IMR-90 (cell line): Measurements from ENCODE around the gene LILRB2. TPM values are rescaled to one million over a fixed set of nuclear protein-coding genes. Genes with fewer than 3 reads are reported as not detected.
"Not testable (repeated sequence)": the region's sequence is repeated elsewhere in the genome, so short reads cannot be mapped to it uniquely, and the experiment has no call there.

Source experiments
- ATAC-seq: fragments of 200-7000 bp; cut with Tn5 transposase; 2 replicates; pipeline ENCODE4 v1.9.1; 2020; ENCODE audit warnings: low read depth, mild to moderate bottlenecking, moderate library complexity
- BruUV-seq: library from RNA; stranded (reverse); fragments of 400-500 nt; replicated peaks from 2 replicates; lab custom pipeline; 2021; lab: Mats Ljungman, UMichigan
- CTCF ChIA-PET: fragments of 300-600 bp; formaldehyde crosslinking; extraction: SDS; loops from one replicate; lab custom pipeline; 2021; ENCODE audit warnings: antibody characterized with exemption; lab: Yijun Ruan, JAX
- POLR2A ChIA-PET: fragments of 300-600 bp; sonication (Branson Sonifier 250); formaldehyde crosslinking; loops from one replicate; lab custom pipeline; 2022; ENCODE audit warnings: antibody characterized with exemption; ENCODE audit not compliant: unreplicated experiment; lab: Charles Lee
- DNase-seq: peaks from one replicate; pipeline ENCODE4 v3.0.0; 2013
- H2AFZ ChIP-seq: replicated peaks from 2 replicates; pipeline ENCODE3; 2013; ENCODE audit warnings: low read length, mild to moderate bottlenecking; ENCODE audit not compliant: poor library complexity
- H2AK5ac ChIP-seq: 2 replicates; pipeline ENCODE4 v1.6.1; 2013; ENCODE audit warnings: low read depth, low read length, inconsistent platforms
- H2AK9ac ChIP-seq: replicated peaks from 2 replicates; pipeline ENCODE3; 2013; ENCODE audit warnings: mild to moderate bottlenecking, low read depth, low read length, moderate library complexity; ENCODE audit not compliant: poor library complexity
- H2BK120ac ChIP-seq: 2 replicates; pipeline ENCODE4 v1.6.1; 2013; ENCODE audit warnings: low read depth, low read length, inconsistent platforms
- H2BK15ac ChIP-seq: 3 replicates; pipeline ENCODE4 v1.6.1; 2013; ENCODE audit warnings: low read depth, low read length, inconsistent platforms
- H2BK20ac ChIP-seq: 2 replicates; pipeline ENCODE4 v1.6.1; 2013; ENCODE audit warnings: low read depth, mild to moderate bottlenecking, inconsistent platforms, low read length, moderate library complexity
- H2BK5ac ChIP-seq: 2 replicates; pipeline ENCODE4 v1.6.1; 2013; ENCODE audit warnings: mild to moderate bottlenecking, low read depth, low read length, inconsistent platforms; ENCODE audit not compliant: poor library complexity, severe bottlenecking
- H3K14ac ChIP-seq: replicated peaks from 2 replicates; pipeline ENCODE4 v1.6.1; 2013; ENCODE audit warnings: low read depth, low read length, inconsistent platforms
- H3K18ac ChIP-seq: 2 replicates; pipeline ENCODE4 v1.6.1; 2013; ENCODE audit warnings: low read depth, low read length, control low read depth
- H3K23ac ChIP-seq: 2 replicates; pipeline ENCODE4 v1.6.1; 2013; ENCODE audit warnings: low read depth, low read length, inconsistent platforms
- H3K27ac ChIP-seq: 2 replicates; pipeline ENCODE4 v1.5.1; 2013; ENCODE audit warnings: mild to moderate bottlenecking, control low read depth, low read length; ENCODE audit not compliant: insufficient read depth
- H3K27me3 ChIP-seq: 2 replicates; pipeline ENCODE4 v1.6.1; 2013; ENCODE audit warnings: low read length; ENCODE audit not compliant: control insufficient read depth, insufficient read depth
- H3K36me3 ChIP-seq: 2 replicates; pipeline ENCODE4 v1.6.1; 2013; ENCODE audit warnings: low read length, mixed read lengths; ENCODE audit not compliant: control insufficient read depth, insufficient read depth
- H3K4ac ChIP-seq: 2 replicates; pipeline ENCODE4 v1.6.1; 2013; ENCODE audit warnings: low read depth, low read length, inconsistent platforms
- H3K4me1 ChIP-seq: 2 replicates; pipeline ENCODE4 v1.6.1; 2013; ENCODE audit warnings: low read length, mixed read lengths; ENCODE audit not compliant: control insufficient read depth, insufficient read depth
- H3K4me2 ChIP-seq: 2 replicates; pipeline ENCODE4 v1.6.1; 2013; ENCODE audit warnings: low read depth, mild to moderate bottlenecking, control low read depth, low read length, moderate library complexity
- H3K4me3 ChIP-seq: 2 replicates; pipeline ENCODE4 v1.5.1; 2013; ENCODE audit warnings: low read depth, mild to moderate bottlenecking, control low read depth, low read length, moderate library complexity; ENCODE audit not compliant: insufficient read depth
- H3K56ac ChIP-seq: 2 replicates; pipeline ENCODE4 v1.6.1; 2013; ENCODE audit warnings: low read length, inconsistent platforms; ENCODE audit not compliant: insufficient read depth; ENCODE audit errors: extremely low read depth
- H3K79me1 ChIP-seq, 2 experiments: 2 replicates each; pipeline ENCODE4 v1.6.1; 2013; ENCODE audit warnings: low read length in 2 of 2, inconsistent platforms in 1 of 2, low read depth in 1 of 2
- H3K9ac ChIP-seq: 2 replicates; pipeline ENCODE4 v1.6.1; 2013; ENCODE audit warnings: low read depth, low read length, control low read depth
- H3K9me1 ChIP-seq: 2 replicates; pipeline ENCODE4 v1.6.1; 2013; ENCODE audit warnings: low read length, inconsistent platforms; ENCODE audit not compliant: insufficient read depth
- H3K9me3 ChIP-seq: 2 replicates; pipeline ENCODE4 v1.6.1; 2013; ENCODE audit warnings: low read length; ENCODE audit not compliant: control insufficient read depth, insufficient read depth
- H4K20me1 ChIP-seq: 2 replicates; pipeline ENCODE4 v1.6.1; 2013; ENCODE audit warnings: low read length, inconsistent platforms; ENCODE audit not compliant: insufficient read depth
- H4K5ac ChIP-seq: 2 replicates; pipeline ENCODE4 v1.6.1; 2013; ENCODE audit warnings: mild to moderate bottlenecking, low read depth, low read length, control low read depth
- H4K8ac ChIP-seq, 2 experiments: 2 replicates each; pipeline ENCODE4 v1.6.1; 2013; ENCODE audit warnings: low read depth in 2 of 2, low read length in 2 of 2, control low read depth in 1 of 2, inconsistent platforms in 1 of 2
- H4K91ac ChIP-seq: 2 replicates; pipeline ENCODE4 v1.6.1; 2013; ENCODE audit warnings: low read depth, low read length, inconsistent platforms; ENCODE audit not compliant: insufficient read depth
- WGBS, 2 experiments: methylation state at CpG; one replicate each; pipeline versions ENCODE4 v1.1.5 to v1.1.7; 2013; ENCODE audit warnings: missing lambda C conversion rate in 2 of 2; ENCODE audit not compliant: insufficient read length in 1 of 2; ENCODE audit errors: extremely low coverage in 2 of 2; 5-methylcytosine and 5-hydroxymethylcytosine counted together
- dilution Hi-C: fragments of 300-500 bp; cut with HindIII; formaldehyde crosslinking; loops from one replicate; pipeline ENCODE4 v1.14.3; 2018; ENCODE audit warnings: low sequenced_read_pairs; ENCODE audit not compliant: unreplicated experiment
- in situ Hi-C: fragments of 300-500 bp; cut with MboI; formaldehyde crosslinking; loops from 3 replicates; pipeline ENCODE4 v1.14.3; 2019; ENCODE audit warnings: low sequenced_read_pairs, inconsistent platforms, mixed read lengths
- intact Hi-C: fragments of 100-400 bp; cut with micrococcal nuclease; formaldehyde crosslinking; loops from 2 replicates; pipeline ENCODE4 v1.10.0; 2022
- polyA plus RNA-seq, 3 experiments: library from polyadenylated mRNA; depleted of rRNA; stranded (reverse); fragments of >200 nt; gene quantifications; 2 replicates each; pipeline ENCODE4 v1.2.3, GENCODE V29; 2012; ENCODE audit warnings: low replicate concordance in 1 of 3
- total RNA-seq: library from RNA; depleted of rRNA; stranded (reverse); fragments of >200 nt; gene quantifications from 2 replicates; pipeline ENCODE4 v1.2.3, GENCODE V29; 2012

The LILRB2 gene
- total and polyA plus RNA-seq, 2 of the 4 experiments (the other 2 are of a cell fraction) = not detected

GRCh38 chr19:54280441-54280840 is 469 bp downstream of the LILRB2 start:
- H2AK5ac ChIP-seq, CTCF ChIA-PET, H3K4me3 ChIP-seq, H4K20me1 ChIP-seq, H4K8ac ChIP-seq, H3K27me3 ChIP-seq, H2BK5ac ChIP-seq, POLR2A ChIA-PET, H3K4me1 ChIP-seq, H3K79me1 ChIP-seq, H3K14ac ChIP-seq, H2BK120ac ChIP-seq, BruUV-seq, H4K5ac ChIP-seq, H3K4me2 ChIP-seq, H2BK15ac ChIP-seq, H4K91ac ChIP-seq, H3K4ac ChIP-seq, H2BK20ac ChIP-seq, ATAC-seq, H3K27ac ChIP-seq, H3K18ac ChIP-seq, intact Hi-C loops, H3K36me3 ChIP-seq, H3K23ac ChIP-seq, H2AFZ ChIP-seq, H3K9ac ChIP-seq, H3K9me1 ChIP-seq, dilution Hi-C loops, H2AK9ac ChIP-seq, H3K9me3 ChIP-seq, H3K56ac ChIP-seq, DNase-seq: not testable (repeated sequence)
- in situ Hi-C loops = loop anchor here (5.0 kb wide), 1 partner anchor 352 kb away; the partner anchor contains the start of gene LILRB1
- no CpG with 5 or more reads among the region's 10 CpGs for WGBS, 2 experiments

- H4K8ac ChIP-seq, H3K36me3 ChIP-seq, H2AFZ ChIP-seq, H3K79me1 ChIP-seq, H3K18ac ChIP-seq, H3K4me1 ChIP-seq, H3K27ac ChIP-seq, H3K9me3 ChIP-seq, ATAC-seq, H3K4ac ChIP-seq, POLR2A ChIA-PET, H2BK5ac ChIP-seq, H3K56ac ChIP-seq, H3K23ac ChIP-seq, H3K9ac ChIP-seq, intact Hi-C loops, H4K5ac ChIP-seq, H2BK15ac ChIP-seq, H4K91ac ChIP-seq, CTCF ChIA-PET, H3K27me3 ChIP-seq, DNase-seq, H4K20me1 ChIP-seq, H2BK20ac ChIP-seq, H3K4me2 ChIP-seq, H2AK5ac ChIP-seq, BruUV-seq, H3K14ac ChIP-seq, H3K4me3 ChIP-seq, H3K9me1 ChIP-seq, H2BK120ac ChIP-seq, dilution Hi-C loops, H2AK9ac ChIP-seq: not testable (repeated sequence)
- no CpG with 5 or more reads among the region's 4 CpGs for WGBS, 2 experiments
- in situ Hi-C loops = loop anchor here (5.0 kb wide), 1 partner anchor 352 kb away; the partner anchor contains the start of gene LILRB1
Measured at GRCh38 chr19:54280025-54280424, 885 bp downstream of the LILRB2 start.
